Breast epithelium (tissue), 4 donors: ENCODE data around the gene TMEM117. TPM values are rescaled to one million over a fixed set of nuclear protein-coding genes. Genes with fewer than 3 reads are reported as not detected.

Experiments used
- DNase-seq, 2 donors: peaks; one replicate each; pipeline ENCODE4 v3.0.0-alpha.2; 2019; ENCODE audit warnings: low spot score in 2 of 2
- H3K27ac ChIP-seq, 2 donors: fragments of 200-600 bp; sonication (generic) in 1 of 2; one replicate each; pipeline ENCODE4 v1.5.1; 2016 to 2019; ENCODE audit warnings: mild to moderate bottlenecking in 1 of 2
- H3K27me3 ChIP-seq, 2 donors: fragments of 200-600 bp; sonication (generic) in 1 of 2; one replicate each; pipeline versions ENCODE4 v1.5.1 to v1.6.0; 2017 to 2019; ENCODE audit warnings: control low read depth in 1 of 2, mild to moderate bottlenecking in 1 of 2
- H3K36me3 ChIP-seq: fragments of 200-600 bp; one replicate; pipeline ENCODE4 v1.5.1; 2019
- H3K4me1 ChIP-seq, 2 donors: fragments of 200-600 bp; sonication (generic); one replicate each; pipeline ENCODE4 v1.5.1; 2016 to 2019; ENCODE audit warnings: control low read depth in 1 of 2
- H3K4me3 ChIP-seq, 3 donors: fragments of 200-600 bp; sonication (generic); 1 replicate in 2 of 3; 2 replicates in 1 of 3; pipeline ENCODE4 v1.5.1; 2016 to 2019; ENCODE audit warnings: mild to moderate bottlenecking in 3 of 3, moderate library complexity in 2 of 3
- H3K9me3 ChIP-seq, 2 donors: fragments of 200-600 bp; sonication (generic) in 1 of 2; one replicate each; pipeline ENCODE4 v1.5.1; 2016 to 2019; ENCODE audit warnings: control low read depth in 1 of 2
- POLR2A ChIP-seq: fragments of 450-650 bp; IDR thresholded peaks from one replicate; pipeline ENCODE4 v1.6.1; 2016; ENCODE audit warnings: antibody characterized with exemption, mild to moderate bottlenecking, moderate library complexity
- POLR2AphosphoS5 ChIP-seq, 3 donors: sonication (generic); formaldehyde crosslinking; IDR thresholded peaks; one replicate each; pipeline ENCODE4 v1.6.1; 2017; ENCODE audit warnings: antibody characterized with exemption in 3 of 3
- intact Hi-C: fragments of 100-400 bp; cut with DNase I; formaldehyde crosslinking; loops from one replicate; pipeline ENCODE4 v1.15.1; 2023; ENCODE audit warnings: low total_unique reads
- total RNA-seq, 3 donors: library from RNA; depleted of rRNA; stranded (reverse); fragments of >200 nt; gene quantifications; one replicate each; pipeline ENCODE4 v1.1.0, GENCODE V29; 2016
- TF ChIP-seq, protein P1 (sequence below), 3 donors: fragments of 450-650 bp; IDR thresholded peaks; one replicate each; pipeline ENCODE4 v1.5.1; 2016 to 2017; ENCODE audit warnings: antibody characterized with exemption in 3 of 3, mild to moderate bottlenecking in 3 of 3, moderate library complexity in 3 of 3

Gene TMEM117
- total RNA-seq, 3 donors from 2014 or later, result 6.1 to 17.1 (median 7.2) TPM

DNA sequence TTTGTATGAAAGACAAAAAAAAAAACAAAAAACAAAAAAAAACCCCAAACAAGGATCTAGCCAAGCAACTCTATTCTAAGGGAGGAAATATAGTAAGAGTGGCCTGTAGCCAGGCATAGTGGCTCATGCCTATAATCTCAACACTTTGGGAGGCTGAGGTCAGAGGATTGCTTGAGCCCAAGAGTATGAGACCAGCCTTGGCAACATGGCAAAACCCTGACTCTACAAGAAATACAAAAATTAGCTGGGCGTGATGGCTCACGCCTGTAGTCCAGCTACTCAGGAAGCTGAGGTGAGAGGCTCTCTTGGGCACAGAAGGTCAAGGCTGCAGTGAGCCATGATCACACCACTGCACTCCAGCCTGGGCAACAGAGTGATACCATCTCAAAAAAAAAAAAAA is 47.9 kb downstream of the TMEM117 start:
- no peak for TF ChIP-seq POLR2AphosphoS5 (IDR thresholded peaks at IDR 0.05)
- TF ChIP-seq POLR2A, result no peak
- TF ChIP-seq, protein P1, sequence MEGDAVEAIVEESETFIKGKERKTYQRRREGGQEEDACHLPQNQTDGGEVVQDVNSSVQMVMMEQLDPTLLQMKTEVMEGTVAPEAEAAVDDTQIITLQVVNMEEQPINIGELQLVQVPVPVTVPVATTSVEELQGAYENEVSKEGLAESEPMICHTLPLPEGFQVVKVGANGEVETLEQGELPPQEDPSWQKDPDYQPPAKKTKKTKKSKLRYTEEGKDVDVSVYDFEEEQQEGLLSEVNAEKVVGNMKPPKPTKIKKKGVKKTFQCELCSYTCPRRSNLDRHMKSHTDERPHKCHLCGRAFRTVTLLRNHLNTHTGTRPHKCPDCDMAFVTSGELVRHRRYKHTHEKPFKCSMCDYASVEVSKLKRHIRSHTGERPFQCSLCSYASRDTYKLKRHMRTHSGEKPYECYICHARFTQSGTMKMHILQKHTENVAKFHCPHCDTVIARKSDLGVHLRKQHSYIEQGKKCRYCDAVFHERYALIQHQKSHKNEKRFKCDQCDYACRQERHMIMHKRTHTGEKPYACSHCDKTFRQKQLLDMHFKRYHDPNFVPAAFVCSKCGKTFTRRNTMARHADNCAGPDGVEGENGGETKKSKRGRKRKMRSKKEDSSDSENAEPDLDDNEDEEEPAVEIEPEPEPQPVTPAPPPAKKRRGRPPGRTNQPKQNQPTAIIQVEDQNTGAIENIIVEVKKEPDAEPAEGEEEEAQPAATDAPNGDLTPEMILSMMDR (IDR thresholded peaks at IDR 0.05), result no peak
- H3K36me3 ChIP-seq, result no peaks in the 10 kb centered on the region
- no peaks in the 10 kb centered on the region for H3K9me3 ChIP-seq
- no peaks in the 10 kb centered on the region for H3K4me1 ChIP-seq
- H3K27ac ChIP-seq, result no peak overlapping the region
- no peak for DNase-seq
- no peak overlapping the region for H3K4me3 ChIP-seq
- intact Hi-C loops, result no loop called here
- no peaks in the 10 kb centered on the region for H3K27me3 ChIP-seq

DNA sequence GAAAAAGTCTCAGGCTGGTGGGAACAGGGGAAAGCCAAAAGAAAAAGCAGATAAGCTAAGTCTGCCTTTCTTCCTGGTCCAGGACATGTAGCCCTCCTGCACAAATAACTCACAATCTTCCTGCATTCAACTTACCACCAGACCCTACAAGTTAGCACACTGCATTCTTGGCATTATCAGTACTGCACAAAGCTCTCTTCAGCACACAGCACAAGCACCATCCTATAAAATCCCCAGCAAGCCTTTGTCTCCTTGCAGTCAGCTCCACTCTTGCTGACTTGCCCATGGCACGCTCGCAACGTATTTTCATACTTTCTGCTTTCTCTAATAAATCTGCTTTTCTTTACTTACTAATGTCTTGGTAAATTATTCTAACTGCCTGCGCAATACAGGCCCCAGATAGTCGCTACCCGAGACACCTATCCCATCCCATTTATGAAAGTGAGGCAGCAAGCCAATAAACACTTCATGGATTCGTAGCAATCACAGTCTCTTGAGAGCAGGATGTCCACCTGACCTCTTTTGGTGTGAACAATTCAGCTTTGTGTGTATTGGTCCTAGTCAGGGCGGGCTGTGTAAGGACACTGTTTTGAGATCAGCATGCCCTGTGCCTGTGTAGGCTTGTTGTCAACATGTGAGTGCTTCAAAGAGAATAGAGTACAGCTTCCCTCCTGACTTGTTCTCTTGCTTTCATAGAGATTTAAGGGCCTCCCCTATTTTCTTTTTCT is 49.0 kb downstream of the TMEM117 start:
- peak in 1 of 2 donors; percentile 60 for DNase-seq

DNA sequence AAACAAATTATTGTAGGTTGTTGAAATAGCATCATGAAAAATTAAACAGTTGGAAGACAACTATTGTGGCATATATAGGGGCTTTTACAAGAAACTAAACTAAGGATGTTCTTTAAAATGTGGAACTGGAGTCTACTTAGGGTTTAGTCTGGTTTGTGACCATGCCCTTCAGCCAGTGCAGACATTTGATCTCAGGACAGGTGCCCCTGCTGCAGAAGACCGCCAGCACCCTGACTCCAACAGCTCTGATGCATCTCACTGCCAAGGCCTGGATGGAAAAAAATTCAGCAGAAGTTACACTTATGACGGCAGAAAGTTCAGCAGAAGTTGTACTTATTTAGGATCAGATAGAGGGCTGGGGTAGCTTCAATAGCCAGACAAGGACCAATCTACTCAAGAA is 51.5 kb downstream of the TMEM117 start:
- no peak overlapping the region for H3K27ac ChIP-seq
- H3K27me3 ChIP-seq, result no peaks in the 10 kb centered on the region
- intact Hi-C loops, result loop anchor here (5.0 kb wide), 1 partner anchor 435 kb away; no protein-coding TSS in a partner anchor
- no peak overlapping the region for H3K4me3 ChIP-seq
- no peaks in the 10 kb centered on the region for H3K36me3 ChIP-seq
- no peak for DNase-seq
- H3K4me1 ChIP-seq, result no peaks in the 10 kb centered on the region
- TF ChIP-seq, protein P1 (IDR thresholded peaks at IDR 0.05), result no peak
- TF ChIP-seq POLR2AphosphoS5 (IDR thresholded peaks at IDR 0.05) (no peak), POLR2A (no peak)
- H3K9me3 ChIP-seq, result no peaks in the 10 kb centered on the region

More for the DNA sequence above, 49.0 kb downstream of the TMEM117 start:
- intact Hi-C loops, result loop anchor here (5.0 kb wide), 1 partner anchor 433 kb away; no protein-coding TSS in a partner anchor
- Histone ChIP-seq H3K9me3 (no peaks in the 10 kb centered on the region), H3K27me3 (no peaks in the 10 kb centered on the region), H3K4me1 (no peaks in the 10 kb centered on the region), H3K4me3 (no peak overlapping the region), H3K27ac (peak overlapping the region in 1 of 2 donors; percentile 23), H3K36me3 (no peaks in the 10 kb centered on the region)
- TF ChIP-seq, protein P1 (IDR thresholded peaks at IDR 0.05), result no peak

DNA sequence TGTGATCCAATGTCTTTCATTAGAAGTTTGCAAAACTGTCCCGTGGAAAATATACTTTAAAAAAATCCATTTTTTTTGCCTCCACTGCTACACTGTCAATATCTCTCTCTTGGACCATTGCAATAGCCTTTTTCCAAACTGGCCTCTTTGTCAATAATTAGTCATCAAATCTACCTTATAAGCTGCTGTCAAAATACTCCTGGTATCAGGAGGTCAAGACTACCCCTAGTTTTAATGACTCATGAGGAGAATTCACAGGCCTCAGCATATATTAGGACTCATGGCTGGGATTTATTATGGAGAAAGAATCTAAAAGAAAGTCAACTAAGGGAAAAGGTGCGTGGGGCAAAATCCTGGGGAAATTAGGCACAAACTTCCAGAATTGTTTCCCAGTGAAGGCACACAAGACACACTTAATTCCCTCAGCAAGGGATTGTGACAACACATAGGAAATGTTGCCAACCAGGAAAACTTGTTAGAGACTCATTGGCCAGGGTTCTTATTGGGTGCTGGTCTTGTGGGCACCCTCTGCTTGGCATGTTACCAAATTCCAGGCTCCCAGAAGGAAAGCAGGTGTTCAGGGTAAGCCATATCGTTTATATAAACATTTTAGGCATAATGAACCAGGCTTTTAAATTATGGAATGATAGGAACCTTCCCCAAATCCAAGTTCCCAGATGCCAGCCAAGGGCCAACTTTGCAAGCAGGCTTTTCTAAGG is 56.1 kb downstream of the TMEM117 start:
- H3K4me1 ChIP-seq, result no peaks in the 10 kb centered on the region
- no peaks in the 10 kb centered on the region for H3K27me3 ChIP-seq
- no peaks in the 10 kb centered on the region for H3K36me3 ChIP-seq
- no peaks in the 10 kb centered on the region for H3K9me3 ChIP-seq
- H3K4me3 ChIP-seq, result no peak overlapping the region
- intact Hi-C loops, result no loop called here
- TF ChIP-seq, protein P1 (IDR thresholded peaks at IDR 0.05), result no peak
- TF ChIP-seq POLR2AphosphoS5 (IDR thresholded peaks at IDR 0.05), result no peak
- no peak for TF ChIP-seq POLR2A
- H3K27ac ChIP-seq, result no peak overlapping the region
- no peak for DNase-seq

DNA sequence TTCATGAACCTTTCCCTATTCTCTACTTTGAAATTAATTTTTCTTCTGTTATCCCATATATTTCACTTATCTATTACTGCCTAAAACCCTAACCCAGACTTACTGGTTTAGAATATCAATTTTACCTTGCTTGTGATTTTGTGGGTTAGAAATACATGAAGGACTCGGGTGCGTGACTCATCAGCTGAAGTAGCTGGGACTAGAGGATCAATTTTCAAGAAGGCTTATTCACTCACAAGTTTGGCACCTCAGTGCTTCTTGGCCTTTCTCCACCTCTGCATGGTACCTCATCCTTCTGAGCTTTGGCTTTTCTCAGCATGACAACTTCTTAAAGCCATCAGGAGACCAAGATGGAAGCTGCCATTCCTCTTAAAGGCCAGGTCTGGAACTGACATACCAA is 57.8 kb downstream of the TMEM117 start:
- no peaks in the 10 kb centered on the region for H3K36me3 ChIP-seq
- intact Hi-C loops, result no loop called here
- no peaks in the 10 kb centered on the region for H3K4me1 ChIP-seq
- H3K4me3 ChIP-seq, result no peak overlapping the region
- H3K27ac ChIP-seq, result no peak overlapping the region
- no peaks in the 10 kb centered on the region for H3K27me3 ChIP-seq
- TF ChIP-seq, protein P1 (IDR thresholded peaks at IDR 0.05), result no peak
- TF ChIP-seq POLR2A (no peak), POLR2AphosphoS5 (IDR thresholded peaks at IDR 0.05) (no peak)
- no peaks in the 10 kb centered on the region for H3K9me3 ChIP-seq
- DNase-seq, result no peak
